ENCODE results near the gene ARHGAP24.
"Not testable (repeated sequence)": the region's sequence is repeated elsewhere in the genome, so short reads cannot be mapped to it uniquely, and the experiment has no call there.

ARHGAP24 gene

GRCh38 chr4:85968945-85969819 is 494.2 kb downstream of the ARHGAP24 start:
- DNase-seq, result peak; percentile 19

- DNase-seq, result no peak
Observed at GRCh38 chr4:85970535-85970934, 495.6 kb downstream of the ARHGAP24 start.

- DNase-seq, result no peak
Observed at GRCh38 chr4:85979276-85979675, 504.3 kb downstream of the ARHGAP24 start.

GRCh38 chr4:85986266-85986665 is 511.3 kb downstream of the ARHGAP24 start:
- DNase-seq, result no peak

- no peak for DNase-seq
Observed at GRCh38 chr4:85993641-85994040, 518.7 kb downstream of the ARHGAP24 start.

- DNase-seq, result no peak
Observed at GRCh38 chr4:85994576-85994975, 519.6 kb downstream of the ARHGAP24 start.

GRCh38 chr4:85995361-85995760 is 520.4 kb downstream of the ARHGAP24 start:
- no peak for DNase-seq

- no peak for DNase-seq
Observed at GRCh38 chr4:86001591-86001990, 526.6 kb downstream of the ARHGAP24 start.

- DNase-seq, result no peak
Observed at GRCh38 chr4:86004030-86004429, 529.1 kb downstream of the ARHGAP24 start.

- no peak for DNase-seq
Observed at GRCh38 chr4:86006057-86006456, 531.1 kb downstream of the ARHGAP24 start.

GRCh38 chr4:86007042-86007441 is 532.1 kb downstream of the ARHGAP24 start:
- DNase-seq, result no peak

- DNase-seq, result no peak
Observed at GRCh38 chr4:86011117-86011516, 536.2 kb downstream of the ARHGAP24 start.

- no peak for DNase-seq
Observed at GRCh38 chr4:86013621-86014020, 538.7 kb downstream of the ARHGAP24 start.

- no peak for DNase-seq
Observed at GRCh38 chr4:86014599-86014998, 539.6 kb downstream of the ARHGAP24 start.

GRCh38 chr4:86015412-86016350 is 540.7 kb downstream of the ARHGAP24 start:
- DNase-seq, result no peak

GRCh38 chr4:86019362-86019761 is 544.4 kb downstream of the ARHGAP24 start:
- no peak for DNase-seq

GRCh38 chr4:86019906-86020305 is 545.0 kb downstream of the ARHGAP24 start:
- no peak for DNase-seq

GRCh38 chr4:86021671-86022070 is 546.7 kb downstream of the ARHGAP24 start:
- DNase-seq, result not testable (repeated sequence)

GRCh38 chr4:86026720-86027119 is 551.8 kb downstream of the ARHGAP24 start:
- DNase-seq, result no peak

- DNase-seq, result no peak
Observed at GRCh38 chr4:86031927-86032326, 557.0 kb downstream of the ARHGAP24 start.

- DNase-seq, result no peak
Observed at GRCh38 chr4:86032476-86033022, 557.6 kb downstream of the ARHGAP24 start.

GRCh38 chr4:86033171-86033570 is 558.2 kb downstream of the ARHGAP24 start:
- peak; percentile 78 for DNase-seq

- no peak for DNase-seq
Observed at GRCh38 chr4:86034616-86035015, 559.7 kb downstream of the ARHGAP24 start.

Data from NCI-H1092 (cell line).